ENCODE results near the gene CFDP1. TPM values are rescaled to one million over a fixed set of nuclear protein-coding genes. Genes with fewer than 3 reads are reported as not detected.
"Not testable (repeated sequence)": the region's sequence is repeated elsewhere in the genome, so short reads cannot be mapped to it uniquely, and the experiment has no call there.

The CFDP1 gene
- total and polyA plus RNA-seq, 10 donors, result 56.1 to 222 (median 108) TPM

DNA sequence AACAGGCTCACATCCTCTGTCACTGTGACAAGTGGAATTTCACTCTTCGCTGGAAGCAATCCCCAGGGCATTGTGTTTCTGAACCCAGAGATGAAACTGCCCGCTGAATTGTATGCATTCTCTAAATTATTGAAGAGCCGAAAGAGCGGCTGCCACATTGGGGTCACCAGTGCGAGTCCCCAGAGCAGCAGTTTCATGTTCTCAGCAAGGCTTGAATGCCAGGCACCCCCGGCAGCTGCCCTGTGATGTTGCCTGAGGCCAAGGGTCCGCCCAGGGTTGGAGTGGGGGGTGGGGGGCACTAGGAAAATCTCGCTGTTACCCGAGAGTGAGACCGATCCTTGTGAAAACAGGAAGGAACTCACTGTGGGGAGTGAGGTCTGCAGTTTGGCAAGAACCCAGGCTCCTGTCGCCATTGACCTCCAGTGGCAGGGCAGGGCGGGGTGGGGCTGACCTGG, 161.2 kb downstream of the CFDP1 start:
- no peaks in the 10 kb centered on the region for H3K36me3 ChIP-seq
- TF ChIP-seq POLR2A (IDR thresholded peaks at IDR 0.05) (no peak), POLR2AphosphoS5 (IDR thresholded peaks at IDR 0.05) (no peak)
- TF ChIP-seq, protein P1, sequence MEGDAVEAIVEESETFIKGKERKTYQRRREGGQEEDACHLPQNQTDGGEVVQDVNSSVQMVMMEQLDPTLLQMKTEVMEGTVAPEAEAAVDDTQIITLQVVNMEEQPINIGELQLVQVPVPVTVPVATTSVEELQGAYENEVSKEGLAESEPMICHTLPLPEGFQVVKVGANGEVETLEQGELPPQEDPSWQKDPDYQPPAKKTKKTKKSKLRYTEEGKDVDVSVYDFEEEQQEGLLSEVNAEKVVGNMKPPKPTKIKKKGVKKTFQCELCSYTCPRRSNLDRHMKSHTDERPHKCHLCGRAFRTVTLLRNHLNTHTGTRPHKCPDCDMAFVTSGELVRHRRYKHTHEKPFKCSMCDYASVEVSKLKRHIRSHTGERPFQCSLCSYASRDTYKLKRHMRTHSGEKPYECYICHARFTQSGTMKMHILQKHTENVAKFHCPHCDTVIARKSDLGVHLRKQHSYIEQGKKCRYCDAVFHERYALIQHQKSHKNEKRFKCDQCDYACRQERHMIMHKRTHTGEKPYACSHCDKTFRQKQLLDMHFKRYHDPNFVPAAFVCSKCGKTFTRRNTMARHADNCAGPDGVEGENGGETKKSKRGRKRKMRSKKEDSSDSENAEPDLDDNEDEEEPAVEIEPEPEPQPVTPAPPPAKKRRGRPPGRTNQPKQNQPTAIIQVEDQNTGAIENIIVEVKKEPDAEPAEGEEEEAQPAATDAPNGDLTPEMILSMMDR (IDR thresholded peaks at IDR 0.05 in 8 of 11, conservative IDR thresholded peaks at IDR 0.05 in 3 of 11), result no peak
- 11 to 28% (median 15%) methylated on average over 11 to 12 of the region's 12 CpGs for WGBS, 5 donors

DNA sequence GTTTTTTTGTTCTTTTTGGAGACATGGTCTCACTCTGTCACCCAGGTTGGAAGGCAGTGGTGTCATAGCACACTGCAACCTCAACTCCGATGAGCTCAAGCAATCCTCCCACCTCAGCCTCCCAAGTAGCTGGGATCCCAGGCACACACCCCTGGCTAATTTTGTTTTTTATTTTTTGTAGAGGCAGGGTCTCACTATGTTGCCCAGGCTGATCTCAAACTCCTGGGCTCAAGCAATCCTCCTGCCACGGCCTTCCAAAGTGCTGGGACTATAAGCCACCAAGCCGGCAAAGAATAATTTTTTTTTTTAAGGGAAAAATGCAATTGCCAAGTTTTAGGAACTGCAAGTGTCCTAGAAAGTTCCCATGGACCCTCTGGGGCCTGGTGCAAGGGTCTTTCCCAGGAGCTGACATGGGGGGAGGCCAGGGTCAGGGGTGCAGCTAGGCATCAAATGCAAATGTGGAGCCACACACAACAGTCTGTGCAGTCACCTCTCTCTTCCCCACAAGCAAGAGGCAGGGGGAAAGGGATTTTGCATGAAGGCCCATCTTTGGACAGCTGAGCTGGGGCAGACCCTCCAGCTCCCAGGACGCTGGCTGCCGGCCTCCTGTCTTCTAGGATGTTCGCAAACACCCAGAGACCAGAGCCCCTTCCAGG, 161.7 kb downstream of the CFDP1 start:
- Histone ChIP-seq H3K9me3 (no peaks in the 10 kb centered on the region), H3K27me3 (replicated peaks in 1 of 7) (peaks cover 0 to 76% (median 3%) of the 10 kb centered on the region in 7 donors), H3K27ac (peak overlapping the region in 4 of 8 donors; percentile 16 to 66 (median 47)), H3K4me1 (peaks cover 3 to 63% (median 22%) of the 10 kb centered on the region in 6 donors), H3K36me3 (no peaks in the 10 kb centered on the region), H3K4me3 (no peak overlapping the region)
- no peak for TF ChIP-seq POLR2AphosphoS5 (IDR thresholded peaks at IDR 0.05)
- TF ChIP-seq POLR2A (IDR thresholded peaks at IDR 0.05), result no peak
- TF ChIP-seq, protein P1 (IDR thresholded peaks at IDR 0.05 in 8 of 11, conservative IDR thresholded peaks at IDR 0.05 in 3 of 11), result no peak
- intact Hi-C loops (cut with DNase I; ENCODE audit: low total_unique reads), result no loop called here
- 64 to 78% (median 74%) methylated on average over 6 of the region's 6 CpGs for WGBS, 5 donors
- DNase-seq, result no peak

More for the DNA sequence above, 161.2 kb downstream of the CFDP1 start:
- H3K27me3 ChIP-seq (replicated peaks in 1 of 7), result peaks cover 0 to 76% (median 0%) of the 10 kb centered on the region in 7 donors
- DNase-seq, result no peak
- H3K4me1 ChIP-seq, result peaks cover 3 to 58% (median 19%) of the 10 kb centered on the region in 6 donors
- no peak overlapping the region for H3K4me3 ChIP-seq
- H3K9me3 ChIP-seq, result no peaks in the 10 kb centered on the region
- intact Hi-C loops (cut with DNase I; ENCODE audit: low total_unique reads), result no loop called here
- peak overlapping the region in 4 of 8 donors; percentile 16 to 66 (median 47) for H3K27ac ChIP-seq

DNA sequence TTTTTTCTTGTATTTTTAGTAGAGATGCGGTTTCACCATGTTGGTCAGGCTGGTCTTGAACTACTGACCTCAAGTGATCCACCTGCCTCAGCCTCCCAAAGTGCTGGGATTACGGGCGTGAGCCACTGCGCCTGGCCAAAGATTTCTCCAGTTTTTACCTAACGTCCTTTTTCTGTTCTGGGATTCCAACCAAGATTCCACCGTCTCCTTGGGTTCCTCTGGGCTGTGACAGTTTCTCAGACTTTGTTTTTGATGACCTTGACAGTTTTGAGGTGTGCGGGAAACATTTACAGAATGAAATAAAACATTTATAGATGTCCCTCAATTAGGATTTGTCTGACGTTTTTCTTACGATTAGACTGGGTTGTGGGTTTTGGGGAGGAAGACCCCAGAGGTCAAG, 163.9 kb downstream of the CFDP1 start:
- DNase-seq; H3K4me3 ChIP-seq; H3K9me3 ChIP-seq; H3K36me3 ChIP-seq; H3K27ac ChIP-seq; intact Hi-C loops (cut with DNase I; ENCODE audit: low total_unique reads): not testable (repeated sequence)
- Histone ChIP-seq H3K4me1 (peaks cover 10 to 74% (median 41%) of the 10 kb centered on the region in 6 donors), H3K27me3 (replicated peaks in 1 of 7) (peaks cover 0 to 83% (median 20%) of the 10 kb centered on the region in 7 donors)
- WGBS, 5 donors, result 65 to 82% (median 80%) methylated on average over 9 of the region's 9 CpGs

DNA sequence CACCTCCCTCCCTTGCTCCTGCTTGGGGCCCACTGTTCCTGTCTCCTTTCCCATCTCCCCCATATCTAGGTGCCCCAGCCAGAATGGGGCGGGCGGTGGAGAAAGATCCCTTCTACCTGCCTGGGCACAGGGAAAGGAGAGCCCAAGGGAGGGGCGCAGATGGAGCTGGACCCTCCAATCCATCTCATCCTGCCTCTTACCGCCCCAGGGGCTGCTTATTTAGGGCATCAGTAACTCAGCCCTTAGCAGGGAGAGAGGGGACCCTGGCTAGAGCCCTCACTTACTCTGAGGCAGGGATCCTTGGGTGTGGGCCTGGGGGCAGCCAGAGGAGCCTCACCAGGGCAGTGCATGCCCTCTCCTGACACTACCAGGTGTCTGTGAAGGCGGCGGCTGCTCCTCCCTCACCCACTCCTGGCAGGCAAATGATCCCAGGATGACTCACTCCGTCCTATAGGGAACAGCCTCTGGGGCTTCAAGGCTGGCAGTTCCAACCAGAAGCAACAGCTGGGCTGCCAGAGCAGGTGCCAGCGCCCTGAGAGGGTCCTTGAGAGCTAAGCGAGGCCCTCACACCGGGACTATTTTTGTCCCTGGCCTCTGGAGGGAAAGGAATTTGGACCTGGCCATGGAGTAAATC, 165.6 kb downstream of the CFDP1 start:
- Histone ChIP-seq H3K9me3 (no peaks in the 10 kb centered on the region), H3K4me3 (peak overlapping the region in 2 of 8 donors; percentile 19 to 83), H3K36me3 (no peaks in the 10 kb centered on the region), H3K27ac (peak overlapping the region in 7 of 8 donors; percentile 2 to 97 (median 42)), H3K27me3 (replicated peaks in 1 of 7) (peaks cover 0 to 86% (median 20%) of the 10 kb centered on the region in 7 donors), H3K4me1 (peaks cover 21 to 76% (median 48%) of the 10 kb centered on the region in 6 donors)
- intact Hi-C loops (cut with DNase I; ENCODE audit: low total_unique reads), result no loop called here
- no peak for TF ChIP-seq POLR2A (IDR thresholded peaks at IDR 0.05)
- TF ChIP-seq POLR2AphosphoS5 (IDR thresholded peaks at IDR 0.05), result peak; percentile 21 to 68 (median 56)
- TF ChIP-seq, protein P1 (IDR thresholded peaks at IDR 0.05 in 8 of 11, conservative IDR thresholded peaks at IDR 0.05 in 3 of 11), result no peak
- no peak for DNase-seq
- 72 to 89% (median 77%) methylated on average over 7 to 10 of the region's 10 CpGs for WGBS, 5 donors

All from spleen (tissue), 11 donors.